GM12873 (cell line): ENCODE measurements around the gene LRAT.

ENCODE experiments used
- TF ChIP-seq, protein P1 (sequence below): IDR thresholded peaks from 2 replicates; pipeline ENCODE4 v1.5.1; 2012; ENCODE audit warnings: low read depth, mild to moderate bottlenecking, moderate library complexity, low read length, control low read depth; ENCODE audit not compliant: insufficient read depth; ENCODE audit errors: missing control alignments

The LRAT gene

DNA sequence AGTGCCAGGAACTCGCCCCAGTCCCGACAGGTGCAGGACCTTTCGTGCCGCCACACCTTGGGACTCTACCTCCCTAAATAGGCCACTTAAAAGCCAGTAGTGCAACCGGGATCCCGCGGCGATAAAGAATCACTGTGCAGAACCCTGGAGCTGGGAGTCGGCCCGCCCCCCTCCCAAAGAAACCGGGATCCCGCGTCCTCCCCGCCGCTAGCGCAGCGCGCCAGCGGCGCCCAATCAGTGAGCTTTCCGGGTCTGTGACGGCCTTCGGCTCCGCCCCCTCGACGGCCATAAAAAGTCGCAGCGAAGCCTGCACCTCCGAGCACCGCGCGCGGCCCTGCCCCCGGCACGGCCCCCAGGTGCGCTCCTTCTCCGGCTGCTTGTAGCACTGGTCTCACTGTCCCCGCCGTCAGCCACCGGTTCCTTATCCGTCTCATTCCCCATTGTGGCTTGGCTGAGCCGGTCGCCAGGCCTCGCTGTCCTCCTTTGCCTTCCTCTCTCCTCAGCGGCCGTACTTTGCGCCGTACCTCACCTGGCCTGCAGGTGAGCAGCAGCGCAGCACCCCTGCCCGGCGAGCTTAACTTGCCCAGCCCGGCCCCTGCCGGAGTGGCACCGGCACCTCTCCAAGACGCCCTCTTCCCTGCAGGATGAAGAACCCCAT lies at the start of gene LRAT:
Gene LRAT (plus strand): TSS at position 318 of the 658 bp plus-strand sequence. CDS start 327 bp downstream, at position 645.
- TF ChIP-seq, protein P1, sequence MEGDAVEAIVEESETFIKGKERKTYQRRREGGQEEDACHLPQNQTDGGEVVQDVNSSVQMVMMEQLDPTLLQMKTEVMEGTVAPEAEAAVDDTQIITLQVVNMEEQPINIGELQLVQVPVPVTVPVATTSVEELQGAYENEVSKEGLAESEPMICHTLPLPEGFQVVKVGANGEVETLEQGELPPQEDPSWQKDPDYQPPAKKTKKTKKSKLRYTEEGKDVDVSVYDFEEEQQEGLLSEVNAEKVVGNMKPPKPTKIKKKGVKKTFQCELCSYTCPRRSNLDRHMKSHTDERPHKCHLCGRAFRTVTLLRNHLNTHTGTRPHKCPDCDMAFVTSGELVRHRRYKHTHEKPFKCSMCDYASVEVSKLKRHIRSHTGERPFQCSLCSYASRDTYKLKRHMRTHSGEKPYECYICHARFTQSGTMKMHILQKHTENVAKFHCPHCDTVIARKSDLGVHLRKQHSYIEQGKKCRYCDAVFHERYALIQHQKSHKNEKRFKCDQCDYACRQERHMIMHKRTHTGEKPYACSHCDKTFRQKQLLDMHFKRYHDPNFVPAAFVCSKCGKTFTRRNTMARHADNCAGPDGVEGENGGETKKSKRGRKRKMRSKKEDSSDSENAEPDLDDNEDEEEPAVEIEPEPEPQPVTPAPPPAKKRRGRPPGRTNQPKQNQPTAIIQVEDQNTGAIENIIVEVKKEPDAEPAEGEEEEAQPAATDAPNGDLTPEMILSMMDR = no peak

DNA sequence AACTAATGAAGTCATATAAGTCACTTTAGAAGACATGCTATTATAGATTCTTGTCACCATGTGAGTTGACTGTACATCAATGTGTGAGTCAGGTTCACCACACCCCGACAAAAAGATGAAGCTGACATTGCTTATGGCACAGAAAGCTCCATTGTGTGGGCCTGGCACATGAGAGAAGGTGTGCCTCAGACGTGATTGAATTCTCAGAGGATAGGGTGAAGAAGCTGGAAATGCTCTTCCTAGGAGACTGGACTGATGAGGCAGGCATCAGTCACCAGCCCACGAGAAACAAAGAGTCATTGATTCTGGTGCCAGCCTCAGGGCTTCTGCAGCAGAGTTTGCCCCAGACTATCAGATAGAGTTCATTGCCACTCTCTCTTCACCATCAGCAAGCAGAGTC lies 35.9 kb upstream of the LRAT start:
- TF ChIP-seq, protein P1 = no peak

DNA sequence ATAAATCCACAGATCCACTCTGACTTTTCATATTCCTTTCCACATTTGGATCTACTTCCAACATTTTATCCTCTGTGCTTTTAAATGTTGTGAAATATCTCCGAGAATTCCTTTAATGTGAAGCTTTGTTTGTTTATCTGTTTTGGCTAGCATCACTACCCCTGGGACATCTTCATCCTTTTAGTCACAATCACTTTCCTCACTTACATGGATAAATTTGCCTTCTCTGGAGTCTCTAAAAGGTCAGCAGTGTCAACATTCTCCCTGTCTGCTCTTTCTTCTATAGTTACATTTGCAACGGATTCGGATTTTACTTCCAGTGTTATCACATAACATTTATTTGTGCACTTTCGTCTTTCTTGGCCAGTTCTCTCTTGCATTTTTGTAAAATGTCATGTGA lies 34.2 kb upstream of the LRAT start:
- TF ChIP-seq, protein P1 = no peak

DNA sequence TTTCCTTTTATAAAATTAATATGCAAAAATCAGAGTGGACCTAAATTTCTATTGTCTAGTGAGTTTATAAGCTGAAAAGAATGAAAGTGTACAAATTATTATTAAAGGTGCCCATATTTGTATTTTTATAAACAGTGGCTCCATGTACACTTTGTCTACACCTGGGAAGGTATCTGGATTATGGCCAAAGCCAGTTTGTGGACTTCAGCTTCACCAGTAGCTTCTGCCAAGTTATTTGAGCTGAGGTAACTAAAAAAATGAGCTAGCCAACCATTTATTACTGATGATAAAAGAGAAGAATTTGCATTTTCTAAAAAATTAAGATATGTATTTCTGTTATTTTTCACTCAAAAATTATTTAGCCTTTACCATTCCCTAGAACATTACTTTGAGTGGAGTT lies 32.3 kb upstream of the LRAT start:
- TF ChIP-seq, protein P1 = no peak

DNA sequence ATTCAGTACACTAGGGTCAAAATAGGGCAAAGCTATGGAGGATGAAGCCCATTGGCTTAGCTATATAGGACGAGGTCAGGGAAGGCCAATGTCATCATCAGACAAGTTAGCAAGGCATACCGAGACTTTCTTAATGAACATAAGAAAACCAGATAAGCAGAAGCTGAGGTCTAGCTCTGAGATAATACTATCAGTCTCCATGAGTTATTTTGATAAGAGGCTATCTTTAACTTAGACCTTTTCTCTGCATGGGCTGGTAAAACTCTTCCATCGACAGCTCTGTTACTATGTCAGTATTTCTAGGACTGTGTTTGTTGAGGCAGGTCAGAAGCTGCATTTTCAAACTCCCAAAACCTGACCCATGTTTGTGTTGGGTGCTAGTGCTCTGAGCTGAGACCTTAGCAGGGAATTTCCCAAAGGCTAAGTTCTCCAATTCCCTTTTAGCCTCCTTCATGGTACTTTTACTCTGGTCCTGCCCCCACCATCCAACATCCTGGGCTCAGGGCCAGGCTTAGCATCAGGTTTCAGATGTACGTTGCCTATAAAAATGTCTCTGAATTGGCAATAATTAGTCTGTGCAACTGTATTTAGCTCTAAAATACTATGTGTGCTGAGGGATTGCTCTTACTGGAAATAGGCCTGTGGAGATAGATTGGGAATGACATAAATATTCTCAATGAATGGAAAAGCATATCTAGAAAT lies 29.3 kb upstream of the LRAT start:
- TF ChIP-seq, protein P1 = no peak

DNA sequence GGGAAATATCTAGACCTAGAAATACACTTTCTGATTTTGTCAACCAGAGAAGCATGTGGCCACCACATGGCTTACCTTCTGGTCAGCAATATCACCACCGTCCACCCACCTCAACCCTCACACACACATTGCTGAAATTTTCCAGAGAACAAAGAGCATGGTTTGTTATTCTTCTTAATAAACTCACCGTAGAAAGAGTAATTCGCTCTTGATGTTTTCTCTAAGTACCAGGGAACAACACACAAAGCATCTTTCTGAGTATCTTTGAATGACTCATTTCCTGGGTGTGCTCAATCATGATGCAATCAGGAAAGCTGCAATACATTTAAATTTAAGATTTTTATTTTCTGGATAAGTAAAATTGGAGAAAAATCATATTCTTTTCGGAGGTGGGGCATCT lies 24.7 kb upstream of the LRAT start:
- TF ChIP-seq, protein P1 = no peak

DNA sequence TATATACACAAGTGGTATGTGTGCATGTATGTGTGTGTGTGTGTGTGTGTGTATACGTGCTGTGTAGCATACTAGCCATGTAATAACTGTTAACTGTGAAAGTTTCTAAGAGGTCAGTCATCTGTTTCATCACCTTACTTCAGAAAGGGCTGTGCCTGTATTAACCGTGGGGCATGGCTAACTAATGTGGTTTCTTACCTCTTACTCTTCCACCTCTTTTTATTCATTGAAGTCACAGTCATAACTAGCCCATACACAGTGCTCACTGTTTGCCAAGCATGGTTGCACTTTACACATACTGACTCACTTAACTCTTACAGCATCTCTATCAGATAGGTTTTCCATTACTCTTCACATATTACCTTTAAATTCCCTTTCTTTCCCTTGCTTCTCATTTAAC lies 23.7 kb upstream of the LRAT start:
- TF ChIP-seq, protein P1 = no peak
